Activated B cell treated with CpG ODN at 0.5 μM for 24 hours (primary cell): ENCODE data around the gene TMED7. TPM values are rescaled to one million over a fixed set of nuclear protein-coding genes. Genes with fewer than 3 reads are reported as not detected.
A peak's percentile ranks its signal among the peaks of the same experiment; 100 is the strongest.

Source experiments
- ATAC-seq: fragments of 200-7000 bp; cut with Tn5 transposase; one replicate; pipeline ENCODE4 v1.10.0; 2021; ENCODE audit warnings: low read depth, mild to moderate bottlenecking, moderate library complexity
- CTCF ChIA-PET: fragments of 350-600 bp; sonication (Branson Sonifier 250); formaldehyde crosslinking; loops from one replicate; lab custom pipeline; 2021; ENCODE audit warnings: antibody characterized with exemption; lab: Charles Lee
- POLR2A ChIA-PET: fragments of 350-600 bp; sonication (Branson Sonifier 250); formaldehyde crosslinking; loops from one replicate; lab custom pipeline; 2021; ENCODE audit warnings: antibody characterized with exemption; lab: Charles Lee
- DNase-seq: peaks from one replicate; pipeline ENCODE4 v3.0.0; 2022
- H3K27ac Mint-ChIP-seq: one replicate; pipeline ENCODE4 v1.8.0; 2020; ENCODE audit warnings: mixed read lengths
- H3K27me3 Mint-ChIP-seq: one replicate; pipeline ENCODE4 v1.8.0; 2021; ENCODE audit warnings: mixed read lengths
- H3K36me3 Mint-ChIP-seq: one replicate; pipeline ENCODE4 v1.8.0; 2021; ENCODE audit warnings: low read depth, mixed read lengths
- H3K4me1 Mint-ChIP-seq: one replicate; pipeline ENCODE4 v1.8.0; 2021; ENCODE audit warnings: mixed read lengths
- H3K4me3 Mint-ChIP-seq: one replicate; pipeline ENCODE4 v1.8.0; 2020; ENCODE audit warnings: mild to moderate bottlenecking, mixed read lengths
- H3K9me3 Mint-ChIP-seq: one replicate; pipeline ENCODE4 v1.8.0; 2020; ENCODE audit warnings: mixed read lengths
- CTCF ChIP-seq: fragments of 200-600 bp; IDR thresholded peaks from one replicate; pipeline ENCODE4 v1.8.0; 2022; ENCODE audit warnings: antibody characterized with exemption, mild to moderate bottlenecking
- intact Hi-C: fragments of 100-400 bp; cut with micrococcal nuclease; formaldehyde crosslinking; loops from one replicate; pipeline ENCODE4 v1.15.1; 2024
- total RNA-seq: library from RNA; stranded (reverse); gene quantifications from 2 replicates; pipeline ENCODE4 v1.2.3, GENCODE V29; 2022

The TMED7 gene
- total RNA-seq, 1 donor from 2014 or later, result 35.0 TPM

- H3K27ac Mint-ChIP-seq, result peak overlapping the region; percentile 51
- DNase-seq, result no peak
- no peaks in the 10 kb centered on the region for H3K9me3 Mint-ChIP-seq
- H3K4me1 Mint-ChIP-seq, result peaks cover 26% of the 10 kb centered on the region
- peaks cover 57% of the 10 kb centered on the region for H3K36me3 Mint-ChIP-seq
- ChIA-PET POLR2A (interaction anchor here (0.5 to 1.0 kb wide), 2 partner anchors 20 to 43 kb away, joined by 3 to 4 read pairs; no protein-coding TSS in a partner anchor), CTCF (no interaction called here)
- intact Hi-C loops, result no loop called here
- H3K27me3 Mint-ChIP-seq, result no peaks in the 10 kb centered on the region
- ATAC-seq, result no peak
- no peak overlapping the region for H3K4me3 Mint-ChIP-seq
- TF ChIP-seq CTCF, result no peak
Measured at GRCh38 chr5:115621365-115621900, 4.4 kb downstream of the TMED7 start.

GRCh38 chr5:115616892-115617291 lies 8.9 kb downstream of the TMED7 start:
- no peak for TF ChIP-seq CTCF
- ChIA-PET CTCF (interaction anchor here (1.4 kb wide), 1 partner anchor 8 kb away, joined by 4 read pairs; no protein-coding TSS in a partner anchor), POLR2A (interaction anchor here (0.6 to 1.2 kb wide), 4 partner anchors 8 to 15 kb away, joined by 3 to 12 read pairs (median 5); partner anchors contain the start of genes TICAM2 and TMED7)
- H3K36me3 Mint-ChIP-seq, result peaks cover 71% of the 10 kb centered on the region
- H3K9me3 Mint-ChIP-seq, result no peaks in the 10 kb centered on the region
- no peak for ATAC-seq
- no peak overlapping the region for H3K27ac Mint-ChIP-seq
- intact Hi-C loops, result loop anchor here (1.0 kb wide), 2 partner anchors 8 to 9 kb away; no protein-coding TSS in a partner anchor
- DNase-seq, result no peak
- H3K27me3 Mint-ChIP-seq, result no peaks in the 10 kb centered on the region
- H3K4me3 Mint-ChIP-seq, result no peak overlapping the region
- peaks cover 10% of the 10 kb centered on the region for H3K4me1 Mint-ChIP-seq

GRCh38 chr5:115616472-115616871 lies 9.4 kb downstream of the TMED7 start:
- peak overlapping the region; percentile 30 for H3K27ac Mint-ChIP-seq
- no peaks in the 10 kb centered on the region for H3K9me3 Mint-ChIP-seq
- H3K27me3 Mint-ChIP-seq, result no peaks in the 10 kb centered on the region
- TF ChIP-seq CTCF, result no peak
- peaks cover 69% of the 10 kb centered on the region for H3K36me3 Mint-ChIP-seq
- no peak overlapping the region for H3K4me3 Mint-ChIP-seq
- peaks cover 8% of the 10 kb centered on the region for H3K4me1 Mint-ChIP-seq
- no peak for DNase-seq
- CTCF ChIA-PET, result interaction anchor here (1.4 kb wide), 1 partner anchor 8 kb away, joined by 4 read pairs; no protein-coding TSS in a partner anchor
- ATAC-seq, result no peak
- POLR2A ChIA-PET, result interaction anchor here (0.6 to 1.2 kb wide), 4 partner anchors 9 to 14 kb away, joined by 3 to 12 read pairs (median 5); partner anchors contain the start of genes TICAM2 and TMED7
- intact Hi-C loops, result loop anchor here (1.0 kb wide), 2 partner anchors 8 to 9 kb away; no protein-coding TSS in a partner anchor

GRCh38 chr5:115611873-115612272 lies 14.0 kb downstream of the TMED7 start:
- H3K4me1 Mint-ChIP-seq, result peaks cover 14% of the 10 kb centered on the region
- CTCF ChIA-PET, result no interaction called here
- no peaks in the 10 kb centered on the region for H3K9me3 Mint-ChIP-seq
- no peak for TF ChIP-seq CTCF
- H3K4me3 Mint-ChIP-seq, result no peak overlapping the region
- no peak overlapping the region for H3K27ac Mint-ChIP-seq
- ATAC-seq (no peak), DNase-seq (no peak)
- peaks cover 38% of the 10 kb centered on the region for H3K36me3 Mint-ChIP-seq
- H3K27me3 Mint-ChIP-seq, result no peaks in the 10 kb centered on the region
- intact Hi-C loops, result no loop called here
- POLR2A ChIA-PET, result no interaction called here

- H3K4me1 Mint-ChIP-seq, result peaks cover 34% of the 10 kb centered on the region
- POLR2A ChIA-PET, result no interaction called here
Measured at GRCh38 chr5:115607935-115608334, 17.9 kb downstream of the TMED7 start.

More at GRCh38 chr5:115607935-115608334, 17.9 kb downstream of the TMED7 start:
- intact Hi-C loops, result loop anchor here (1.0 kb wide), 1 partner anchor 8 kb away; no protein-coding TSS in a partner anchor
- no peak for DNase-seq
- peaks cover 18% of the 10 kb centered on the region for H3K36me3 Mint-ChIP-seq
- H3K9me3 Mint-ChIP-seq, result no peaks in the 10 kb centered on the region
- CTCF ChIA-PET, result no interaction called here
- no peak overlapping the region for H3K27ac Mint-ChIP-seq
- TF ChIP-seq CTCF, result no peak
- ATAC-seq, result no peak
- no peak overlapping the region for H3K4me3 Mint-ChIP-seq
- H3K27me3 Mint-ChIP-seq, result no peaks in the 10 kb centered on the region
